OCI-LY1 (cell line): ENCODE data around the gene RABGAP1L.
"Not testable (repeated sequence)": the region's sequence is repeated elsewhere in the genome, so short reads cannot be mapped to it uniquely, and the experiment has no call there.

ENCODE experiments used
- H2AFZ ChIP-seq: fragments of 200-600 bp; sonication (generic), shearing (Covaris generic); 2 replicates; pipeline ENCODE4 v1.6.0; 2014; ENCODE audit warnings: antibody characterized with exemption, mild to moderate bottlenecking, low read length
- H3F3A ChIP-seq: fragments of 200-600 bp; sonication (generic), shearing (Covaris generic); 2 replicates; pipeline ENCODE4 v1.6.0; 2014; ENCODE audit warnings: mild to moderate bottlenecking, antibody characterized with exemption, low read length, moderate library complexity; ENCODE audit not compliant: insufficient read depth
- H3K27ac ChIP-seq: fragments of 200-600 bp; sonication (generic); 2 replicates; pipeline ENCODE4 v1.5.1; 2014; ENCODE audit warnings: low read length, mixed run types, mild to moderate bottlenecking, low read depth; ENCODE audit not compliant: poor library complexity, severe bottlenecking
- H3K27me3 ChIP-seq: fragments of 200-600 bp; sonication (generic); 2 replicates; pipeline ENCODE4 v1.6.0; 2014; ENCODE audit warnings: antibody characterized with exemption, mild to moderate bottlenecking, low read length, moderate library complexity; ENCODE audit not compliant: insufficient read depth
- H3K36me3 ChIP-seq: fragments of 200-600 bp; sonication (generic); 2 replicates; pipeline ENCODE4 v1.6.1; 2014; ENCODE audit warnings: mild to moderate bottlenecking, antibody characterized with exemption, low read length, moderate library complexity, mixed read lengths; ENCODE audit not compliant: insufficient read depth
- H3K4me1 ChIP-seq: fragments of 200-600 bp; sonication (generic); 2 replicates; pipeline ENCODE4 v1.5.1; 2014; ENCODE audit warnings: mild to moderate bottlenecking, low read length, moderate library complexity; ENCODE audit not compliant: insufficient read depth, severe bottlenecking
- H3K4me2 ChIP-seq: fragments of 200-600 bp; sonication (generic), shearing (Covaris generic); 2 replicates; pipeline ENCODE4 v1.6.1; 2014; ENCODE audit warnings: low read length
- H3K4me3 ChIP-seq: fragments of 200-600 bp; sonication (generic); 2 replicates; pipeline ENCODE4 v1.5.1; 2014; ENCODE audit warnings: low read length, low read depth, mild to moderate bottlenecking, mixed read lengths; ENCODE audit not compliant: poor library complexity, severe bottlenecking
- H3K79me2 ChIP-seq: fragments of 200-600 bp; shearing (Covaris generic); 2 replicates; pipeline ENCODE4 v1.6.1; 2016; ENCODE audit warnings: mixed run types, low read length, mixed read lengths; ENCODE audit not compliant: insufficient read depth
- H3K9ac ChIP-seq: fragments of 200-600 bp; sonication (generic), shearing (Covaris generic); 2 replicates; pipeline ENCODE4 v1.6.1; 2014; ENCODE audit warnings: mild to moderate bottlenecking, low read length, mixed read lengths
- H3K9me2 ChIP-seq: fragments of 200-600 bp; sonication (generic), shearing (Covaris generic); 2 replicates; pipeline ENCODE4 v1.6.1; 2014; ENCODE audit warnings: low read depth, mild to moderate bottlenecking, low read length, mixed read lengths
- H3K9me3 ChIP-seq: fragments of 200-600 bp; shearing (Covaris generic); 2 replicates; pipeline ENCODE4 v1.6.1; 2014; ENCODE audit warnings: low read length, mixed read lengths
- H4K20me1 ChIP-seq: fragments of 200-600 bp; sonication (generic), shearing (Covaris generic); 2 replicates; pipeline ENCODE4 v1.6.0; 2016; ENCODE audit warnings: mild to moderate bottlenecking, low read length; ENCODE audit not compliant: insufficient read depth
- EZH2 ChIP-seq: fragments of 200-600 bp; sonication (generic), shearing (Covaris generic); IDR thresholded peaks from 2 replicates; pipeline ENCODE4 v1.8.0; 2017; ENCODE audit warnings: borderline replicate concordance, mixed run types, mild to moderate bottlenecking, antibody characterized with exemption, low read length, moderate library complexity, mixed read lengths
- TF ChIP-seq, protein P1 (sequence below): fragments of 200-600 bp; sonication (generic), shearing (Covaris generic); IDR thresholded peaks from 2 replicates; pipeline ENCODE4 v1.5.1; 2017; ENCODE audit warnings: mild to moderate bottlenecking, antibody characterized with exemption, low read length, moderate library complexity, mixed read lengths

The RABGAP1L gene

DNA sequence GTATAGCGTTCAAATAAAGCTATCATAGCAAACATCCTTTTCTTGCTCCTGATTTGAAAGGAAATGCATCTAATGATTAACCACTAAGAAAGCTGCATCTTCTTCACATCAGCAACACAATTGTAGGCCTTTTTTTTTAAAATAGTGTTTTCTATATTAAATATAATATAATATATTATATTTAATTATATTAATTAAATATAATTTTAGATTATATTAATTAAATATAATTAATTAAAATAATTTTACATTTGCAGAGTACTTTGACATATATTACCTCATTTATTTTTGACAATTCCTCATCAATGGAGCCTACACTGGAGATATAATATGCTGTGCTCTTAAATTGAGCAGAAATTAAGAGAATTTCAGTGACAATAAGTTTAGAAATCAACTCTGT, 481.5 kb downstream of the RABGAP1L start:
- Histone ChIP-seq H3K9ac (no peak overlapping the region), H3K4me1 (no peaks in the 10 kb centered on the region), H4K20me1 (no peaks in the 10 kb centered on the region; the same call in 1 of the 2 replicates), H3F3A (no peaks in the 10 kb centered on the region), H2AFZ (no peak overlapping the region), H3K9me3 (no peaks in the 10 kb centered on the region), H3K9me2 (no peaks in the 10 kb centered on the region), H3K79me2 (no peaks in the 10 kb centered on the region), H3K36me3 (peaks cover 19% of the 10 kb centered on the region), H3K27ac (no peak overlapping the region), H3K4me2 (no peak overlapping the region), H3K27me3 (no peaks in the 10 kb centered on the region), H3K4me3 (no peak overlapping the region)
- TF ChIP-seq, protein P1, sequence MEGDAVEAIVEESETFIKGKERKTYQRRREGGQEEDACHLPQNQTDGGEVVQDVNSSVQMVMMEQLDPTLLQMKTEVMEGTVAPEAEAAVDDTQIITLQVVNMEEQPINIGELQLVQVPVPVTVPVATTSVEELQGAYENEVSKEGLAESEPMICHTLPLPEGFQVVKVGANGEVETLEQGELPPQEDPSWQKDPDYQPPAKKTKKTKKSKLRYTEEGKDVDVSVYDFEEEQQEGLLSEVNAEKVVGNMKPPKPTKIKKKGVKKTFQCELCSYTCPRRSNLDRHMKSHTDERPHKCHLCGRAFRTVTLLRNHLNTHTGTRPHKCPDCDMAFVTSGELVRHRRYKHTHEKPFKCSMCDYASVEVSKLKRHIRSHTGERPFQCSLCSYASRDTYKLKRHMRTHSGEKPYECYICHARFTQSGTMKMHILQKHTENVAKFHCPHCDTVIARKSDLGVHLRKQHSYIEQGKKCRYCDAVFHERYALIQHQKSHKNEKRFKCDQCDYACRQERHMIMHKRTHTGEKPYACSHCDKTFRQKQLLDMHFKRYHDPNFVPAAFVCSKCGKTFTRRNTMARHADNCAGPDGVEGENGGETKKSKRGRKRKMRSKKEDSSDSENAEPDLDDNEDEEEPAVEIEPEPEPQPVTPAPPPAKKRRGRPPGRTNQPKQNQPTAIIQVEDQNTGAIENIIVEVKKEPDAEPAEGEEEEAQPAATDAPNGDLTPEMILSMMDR = no peak
- TF ChIP-seq EZH2 = no peak

- Histone ChIP-seq H2AFZ (no peak overlapping the region), H3K9me2 (no peaks in the 10 kb centered on the region), H3F3A (no peaks in the 10 kb centered on the region), H3K36me3 (peaks cover 13% of the 10 kb centered on the region), H3K9me3 (no peaks in the 10 kb centered on the region), H3K27me3 (no peaks in the 10 kb centered on the region), H3K4me1 (no peaks in the 10 kb centered on the region), H3K4me2 (no peak overlapping the region), H3K9ac (no peak overlapping the region), H3K4me3 (no peak overlapping the region), H3K79me2 (no peaks in the 10 kb centered on the region), H4K20me1 (no peaks in the 10 kb centered on the region; the same call in 1 of the 2 replicates), H3K27ac (no peak overlapping the region)
- TF ChIP-seq, protein P1 = no peak
- TF ChIP-seq EZH2 = no peak
Measured at GRCh38 chr1:174642393-174642792, 483.1 kb downstream of the RABGAP1L start.

DNA sequence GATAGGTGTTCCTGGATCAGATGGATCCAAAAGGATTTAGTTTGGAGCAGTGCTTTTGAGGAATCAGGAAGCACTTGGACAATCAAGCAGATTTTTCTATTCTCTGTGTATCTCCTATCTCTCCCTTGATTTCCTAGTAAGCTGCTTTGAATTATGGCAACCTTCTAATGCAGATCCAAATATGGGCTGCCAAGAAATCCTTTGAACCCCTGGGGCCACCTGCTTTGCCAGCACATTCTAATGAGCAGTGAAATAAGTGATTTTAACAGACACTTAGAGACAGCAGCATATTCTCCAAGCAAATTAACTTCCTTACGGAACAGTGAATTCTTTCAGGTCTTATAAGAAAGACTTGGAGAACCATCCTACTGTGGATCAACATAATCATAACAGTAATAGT, 483.9 kb downstream of the RABGAP1L start:
- TF ChIP-seq, protein P1 = no peak
- no peak for TF ChIP-seq EZH2
- H3K4me3 ChIP-seq = no peak overlapping the region
- H3K27ac ChIP-seq = no peak overlapping the region
- H3K9me2 ChIP-seq = no peaks in the 10 kb centered on the region
- no peak overlapping the region for H3K4me2 ChIP-seq
- no peak overlapping the region for H3K9ac ChIP-seq
- H3K9me3 ChIP-seq = no peaks in the 10 kb centered on the region
- no peaks in the 10 kb centered on the region for H3K4me1 ChIP-seq
- no peak overlapping the region for H2AFZ ChIP-seq
- H3K79me2 ChIP-seq = no peaks in the 10 kb centered on the region
- no peaks in the 10 kb centered on the region for H3K27me3 ChIP-seq
- H3K36me3 ChIP-seq = peaks cover 5% of the 10 kb centered on the region
- no peaks in the 10 kb centered on the region; the same call in 1 of the 2 replicates for H4K20me1 ChIP-seq
- H3F3A ChIP-seq = no peaks in the 10 kb centered on the region

GRCh38 chr1:174649572-174649971, 490.3 kb downstream of the RABGAP1L start:
- not testable (repeated sequence) for H3K27ac ChIP-seq, H3K4me3 ChIP-seq, H4K20me1 ChIP-seq, H3K9me3 ChIP-seq, H3K9ac ChIP-seq, H3K4me2 ChIP-seq, H3K79me2 ChIP-seq, H3F3A ChIP-seq, H3K36me3 ChIP-seq, H3K27me3 ChIP-seq, H3K4me1 ChIP-seq, H2AFZ ChIP-seq, H3K9me2 ChIP-seq
